SIG-M5 treated with dmso at 0.1 percent for 504 hours (cell line): ENCODE measurements around the gene URI1.
"Not testable (repeated sequence)": the region's sequence is repeated elsewhere in the genome, so short reads cannot be mapped to it uniquely, and the experiment has no call there.

Experiments
- DNase-seq: peaks from one replicate; lab custom pipeline; 2025; ENCODE audit not compliant: unreplicated experiment; lab: John Stamatoyannopoulos, UW

The URI1 gene

GRCh38 chr19:29940971-29941585 lies 961 bp upstream of the URI1 start:
- no peak for DNase-seq

GRCh38 chr19:29942404-29943261 lies 594 bp downstream of the URI1 start:
- peak; percentile 62 for DNase-seq

- DNase-seq = no peak
Measured at GRCh38 chr19:29943615-29944014, 1.6 kb downstream of the URI1 start.

- no peak for DNase-seq
Measured at GRCh38 chr19:29944390-29945012, 2.5 kb downstream of the URI1 start.

DNA sequence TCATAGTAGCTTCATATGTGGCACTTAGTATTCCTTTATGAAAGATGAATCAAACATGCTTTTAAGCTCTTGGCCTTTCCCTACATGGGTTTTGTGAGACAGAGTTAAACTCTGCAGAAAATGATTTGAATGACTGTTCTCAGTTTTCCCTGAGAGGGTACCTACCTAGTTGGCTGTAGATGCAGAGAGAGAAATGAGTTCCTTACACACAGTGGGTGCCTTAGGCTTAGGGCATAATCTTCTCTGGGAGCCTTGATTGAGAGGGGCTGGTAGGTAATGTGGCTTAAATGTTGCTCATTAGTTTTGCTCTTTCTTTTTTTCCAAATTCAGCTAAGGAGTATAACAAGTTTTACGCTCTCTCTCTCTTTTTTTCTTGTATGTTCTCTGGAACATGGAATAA lies 3.0 kb downstream of the URI1 start:
- no peak for DNase-seq

DNA sequence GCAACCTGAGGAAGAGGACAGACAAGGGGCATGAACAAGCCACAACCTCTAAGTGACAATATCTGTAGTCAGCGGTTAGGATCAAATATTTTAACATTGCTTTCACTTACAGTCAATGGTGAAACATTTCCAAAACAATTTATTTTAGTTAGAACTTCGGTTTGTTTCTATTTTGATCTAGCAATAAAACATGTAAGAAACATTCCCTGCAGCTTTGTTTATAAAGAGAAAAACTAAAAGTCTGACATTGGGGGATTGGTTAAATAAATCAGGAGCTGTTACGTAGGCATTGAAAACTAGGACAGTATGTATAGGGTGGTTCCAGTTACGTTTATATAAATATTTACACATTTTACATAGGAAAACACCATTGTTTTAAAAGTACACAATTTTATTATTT lies 3.4 kb downstream of the URI1 start:
- no peak for DNase-seq

DNA sequence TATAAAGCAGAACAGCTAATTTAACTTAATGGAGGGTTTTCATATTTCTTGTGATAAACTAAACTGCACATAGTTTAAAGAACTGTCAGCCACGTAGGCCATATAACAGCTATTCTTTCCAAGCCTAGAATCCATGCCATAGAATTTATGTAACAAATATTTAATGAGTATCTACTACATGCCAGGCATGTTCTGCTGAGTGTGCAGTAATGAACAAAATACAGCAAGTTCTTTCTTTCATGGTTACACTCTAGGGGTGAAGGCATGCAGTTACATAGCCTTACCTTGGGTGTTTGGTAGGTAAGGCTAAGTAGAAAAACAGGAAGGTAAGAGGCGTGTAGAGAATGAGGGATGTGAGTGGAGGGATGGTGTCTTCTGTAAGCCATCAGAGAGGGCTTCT lies 4.6 kb downstream of the URI1 start:
- DNase-seq = no peak

DNA sequence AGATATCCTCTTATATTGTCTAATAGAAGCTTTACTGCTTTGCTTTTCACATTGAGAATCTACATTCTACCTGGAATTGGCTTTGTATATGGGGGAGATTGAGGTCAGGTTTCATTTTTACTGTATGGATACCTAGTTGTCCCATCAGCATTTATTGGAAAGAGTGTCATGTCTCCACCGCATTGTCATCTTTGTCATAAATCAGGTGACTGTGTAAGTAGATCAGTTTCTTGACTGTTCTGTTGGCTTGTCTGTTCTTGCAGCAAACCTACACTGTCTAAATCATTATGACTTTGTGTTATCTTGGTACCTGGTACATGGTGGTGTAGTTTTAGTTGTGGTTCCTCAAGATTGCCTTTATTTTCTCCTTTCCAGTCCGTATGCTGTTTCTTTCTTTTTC lies 5.8 kb downstream of the URI1 start:
- DNase-seq = no peak

DNA sequence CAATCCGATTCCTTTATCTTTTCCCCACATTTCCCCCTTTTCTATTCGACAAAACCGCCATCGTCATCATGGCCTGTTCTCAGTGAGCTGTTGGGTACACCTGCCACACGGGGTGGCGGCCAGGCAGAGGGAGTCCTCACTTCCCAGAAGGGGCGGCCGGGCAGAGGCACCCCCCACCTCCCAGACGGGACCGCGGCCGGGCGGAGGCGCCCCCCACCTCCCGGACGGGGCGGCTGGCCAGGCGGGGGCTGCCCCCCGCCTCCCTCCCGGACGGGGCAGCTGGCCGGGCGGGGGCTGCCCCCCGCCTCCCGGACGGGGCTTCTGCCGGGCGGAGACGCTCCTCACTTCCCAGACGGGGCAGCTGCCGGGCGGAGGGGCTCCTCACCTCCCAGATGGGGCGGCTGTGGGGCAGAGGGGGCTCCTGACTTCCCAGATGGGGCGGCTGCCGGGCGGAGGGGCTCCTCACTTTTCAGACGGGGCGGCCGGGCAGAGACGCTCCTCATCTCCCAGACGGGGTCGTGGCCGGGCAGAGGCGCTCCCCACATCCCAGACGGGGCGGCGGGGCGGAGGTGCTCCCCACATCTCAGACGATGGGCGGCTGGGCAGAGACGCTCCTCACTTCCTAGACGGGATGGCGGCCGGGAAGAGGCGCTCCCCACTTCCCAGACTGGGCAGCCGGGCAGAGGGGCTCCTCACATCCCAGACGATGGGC lies 6.9 kb downstream of the URI1 start:
- DNase-seq = not testable (repeated sequence)

GRCh38 chr19:29952177-29952576 lies 10.1 kb downstream of the URI1 start:
- DNase-seq = no peak

DNA sequence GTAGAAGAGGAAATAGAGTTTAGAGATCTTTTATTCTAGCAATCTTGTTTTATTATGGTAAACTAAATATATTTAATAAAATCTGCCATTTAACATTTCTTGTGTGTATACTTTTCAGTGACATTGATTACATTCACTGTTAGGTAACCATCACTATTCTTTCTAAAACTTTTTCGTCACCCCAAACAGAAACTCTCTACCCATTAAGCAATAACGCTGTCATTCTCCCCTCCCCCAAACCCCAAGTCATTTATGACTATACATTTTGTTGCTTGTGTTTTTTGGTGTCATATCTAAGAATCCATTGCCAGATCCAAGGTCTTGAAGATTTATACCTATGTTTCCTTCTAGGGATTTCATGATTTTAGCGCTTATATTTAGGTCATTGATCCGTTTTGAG lies 10.6 kb downstream of the URI1 start:
- DNase-seq = peak; percentile 56

- no peak for DNase-seq
Measured at GRCh38 chr19:29953352-29954247, 11.6 kb downstream of the URI1 start.

GRCh38 chr19:29956855-29957254 lies 14.8 kb downstream of the URI1 start:
- no peak for DNase-seq

DNA sequence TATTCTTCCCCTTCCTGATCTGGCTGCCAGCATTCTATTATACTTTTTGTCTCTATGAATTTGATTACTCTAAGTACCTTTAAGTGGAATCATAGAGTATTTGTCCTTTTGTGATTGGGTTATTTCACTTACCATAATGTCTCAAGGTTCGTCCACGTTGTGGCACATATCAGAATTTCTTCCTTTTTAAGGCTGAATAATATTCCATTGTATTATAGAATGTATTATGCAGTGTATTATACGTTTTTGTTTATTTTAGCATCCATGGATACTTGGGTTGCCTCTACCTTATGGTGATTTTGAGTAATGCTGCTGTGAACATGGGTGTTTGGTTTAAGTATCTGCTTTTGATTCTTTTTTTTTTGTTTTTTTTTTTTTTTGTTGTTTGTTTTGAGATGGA lies 19.3 kb downstream of the URI1 start:
- DNase-seq = no peak

- no peak for DNase-seq
Measured at GRCh38 chr19:29962793-29963192, 20.8 kb downstream of the URI1 start.

GRCh38 chr19:29963576-29963975 lies 21.5 kb downstream of the URI1 start:
- DNase-seq = no peak

DNA sequence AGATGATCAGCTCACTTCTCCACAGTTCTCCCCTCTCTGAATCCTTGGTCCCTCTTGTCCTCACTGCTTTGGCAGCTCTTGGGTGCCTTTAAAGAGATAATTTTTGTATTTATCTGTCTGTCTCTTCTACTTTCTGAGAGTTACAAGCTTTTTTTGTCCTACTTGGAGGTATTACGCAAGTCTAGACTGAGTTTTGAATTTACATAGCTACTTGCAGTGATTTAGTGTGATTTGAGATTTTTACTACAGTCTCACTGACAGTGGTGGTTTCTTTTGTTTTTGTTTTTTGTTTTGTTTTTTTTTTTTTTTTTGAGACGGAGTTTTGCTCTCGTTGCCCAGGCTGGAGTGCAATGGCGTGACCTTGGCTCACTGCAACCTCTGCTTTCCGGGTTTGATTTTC lies 22.1 kb downstream of the URI1 start:
- no peak for DNase-seq

GRCh38 chr19:29965492-29965891 lies 23.5 kb downstream of the URI1 start:
- DNase-seq = no peak

DNA sequence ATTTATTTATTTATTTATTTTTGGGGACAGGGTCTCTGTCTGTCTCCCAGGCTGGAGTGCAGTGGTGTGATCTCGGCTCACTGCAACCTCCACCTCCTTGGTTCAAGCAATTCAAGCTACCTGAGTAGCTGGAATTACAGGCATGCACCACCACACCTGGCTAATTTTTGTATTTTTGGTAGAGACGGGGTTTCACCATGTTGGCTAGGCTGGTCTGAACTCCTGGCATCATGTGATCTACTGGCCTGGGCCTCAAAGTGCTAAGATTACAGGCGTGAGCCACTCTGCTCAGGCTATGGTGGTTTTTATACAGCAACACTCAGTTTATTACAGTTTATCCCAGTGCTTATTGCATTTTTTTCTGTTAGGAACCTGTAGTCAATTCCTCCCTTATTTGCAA lies 24.1 kb downstream of the URI1 start:
- not testable (repeated sequence) for DNase-seq

GRCh38 chr19:29966588-29967249 lies 24.7 kb downstream of the URI1 start:
- DNase-seq = peak; percentile 45
